RPMI8226 (cell line): Measurements from ENCODE around the gene FUT6.
"Not testable (repeated sequence)": the region's sequence is repeated elsewhere in the genome, so short reads cannot be mapped to it uniquely, and the experiment has no call there.

ENCODE experiments used
- DNase-seq: peaks from one replicate; pipeline ENCODE4 v3.0.0-alpha.2; 2015

Gene FUT6

GRCh38 chr19:5784581-5785147 lies 54.8 kb downstream of the FUT6 start, which contains the start of gene PRR22:
TSS of gene PRR22 (minus strand) at chr19:5784746. CDS start at chr19:5784660, 86 bp downstream.
- DNase-seq = no peak

GRCh38 chr19:5782945-5783919 lies 56.3 kb downstream of the FUT6 start:
- no peak for DNase-seq

- no peak for DNase-seq
Measured at GRCh38 chr19:5782322-5782721, 57.2 kb downstream of the FUT6 start.

GRCh38 chr19:5780916-5781315 lies 58.6 kb downstream of the FUT6 start:
- DNase-seq = not testable (repeated sequence)
